SK-N-SH (cell line): Measurements from ENCODE around the gene PTPN2. TPM values are rescaled to one million over a fixed set of nuclear protein-coding genes. Genes with fewer than 3 reads are reported as not detected.

Experiments used
- CTCF ChIA-PET: fragments of 300-600, 350-600 bp; formaldehyde crosslinking; extraction: SDS; loops from one replicate; lab custom pipeline; 2021; lab: Yijun Ruan, JAX
- POLR2A ChIA-PET: fragments of 350-600 bp; sonication (Branson Sonifier 250); formaldehyde crosslinking; extraction: SDS; loops from one replicate; lab custom pipeline; 2020; ENCODE audit warnings: antibody characterized with exemption, inconsistent platforms; lab: Yijun Ruan, JAX
- DNase-seq: peaks from one replicate; pipeline ENCODE4 v3.0.0; 2012
- H2AFZ ChIP-seq: fragments of 200-600 bp; sonication (generic); 2 replicates; pipeline ENCODE4 v1.8.1; 2016; ENCODE audit warnings: antibody characterized with exemption, mild to moderate bottlenecking, low read depth
- H3F3A ChIP-seq: fragments of 200-600 bp; sonication (generic); replicated peaks from 2 replicates; pipeline ENCODE3; 2016; ENCODE audit warnings: antibody characterized with exemption, mild to moderate bottlenecking; ENCODE audit not compliant: insufficient read depth
- H3K27ac ChIP-seq, 2 experiments: fragments of 200-500 bp in 1 of 2; fragments of 200-600 bp in 1 of 2; sonication (Bioruptor generic) in 1 of 2; sonication (generic), shearing (Covaris generic) in 1 of 2; 2 replicates each; pipeline versions ENCODE4 v1.5.1 to v1.6.1; 2014 to 2016; ENCODE audit warnings: low read depth in 2 of 2, inconsistent platforms in 1 of 2, low read length in 1 of 2, mild to moderate bottlenecking in 1 of 2, mixed read lengths in 1 of 2
- H3K27me3 ChIP-seq: fragments of 200-600 bp; sonication (generic), shearing (Covaris generic); 2 replicates; pipeline ENCODE4 v1.6.1; 2016; ENCODE audit warnings: mixed run types; ENCODE audit not compliant: insufficient read depth
- H3K36me3 ChIP-seq, 2 experiments: fragments of 200-500 bp in 1 of 2; fragments of 200-600 bp in 1 of 2; sonication (Bioruptor generic) in 1 of 2; sonication (generic) in 1 of 2; replicated peaks in 1 of 2; 2 replicates each; pipeline versions ENCODE3 to v1.5.1; 2014 to 2016; ENCODE audit warnings: low read length in 1 of 2, mild to moderate bottlenecking in 1 of 2; ENCODE audit not compliant: insufficient read depth in 2 of 2, control insufficient read depth in 1 of 2
- H3K4me1 ChIP-seq, 2 experiments: fragments of 200-500 bp in 1 of 2; fragments of 200-600 bp in 1 of 2; sonication (Bioruptor generic) in 1 of 2; sonication (generic), shearing (Covaris generic) in 1 of 2; 2 replicates each; pipeline versions ENCODE4 v1.5.1 to v1.6.1; 2014 to 2016; ENCODE audit warnings: low read depth in 1 of 2, low read length in 1 of 2, mixed run types in 1 of 2; ENCODE audit not compliant: insufficient read depth in 2 of 2, control insufficient read depth in 1 of 2
- H3K4me2 ChIP-seq: fragments of 200-600 bp; sonication (generic), shearing (Covaris generic); 2 replicates; pipeline ENCODE4 v1.6.1; 2017; ENCODE audit warnings: mixed run types
- H3K4me3 ChIP-seq, 2 experiments: fragments of 200-500 bp in 1 of 2; fragments of 200-600 bp in 1 of 2; sonication (Bioruptor generic) in 1 of 2; sonication (generic), shearing (Covaris generic) in 1 of 2; 2 replicates each; pipeline versions ENCODE4 v1.5.1 to v1.8.1; 2014 to 2016; ENCODE audit warnings: low read depth in 2 of 2, inconsistent platforms in 1 of 2, low read length in 1 of 2, mild to moderate bottlenecking in 1 of 2, mixed read lengths in 1 of 2, moderate library complexity in 1 of 2
- H3K79me2 ChIP-seq: fragments of 200-600 bp; sonication (generic); 2 replicates; pipeline ENCODE4 v1.8.1; 2017; ENCODE audit warnings: mild to moderate bottlenecking; ENCODE audit not compliant: insufficient read depth
- H3K9ac ChIP-seq: fragments of 200-600 bp; sonication (generic); 2 replicates; pipeline ENCODE4 v1.6.1; 2017; ENCODE audit warnings: mixed run types
- H3K9me2 ChIP-seq: fragments of 200-600 bp; sonication (generic); 2 replicates; pipeline ENCODE4 v1.6.1; 2017; ENCODE audit warnings: mixed run types
- H3K9me3 ChIP-seq: fragments of 200-600 bp; sonication (generic); 2 replicates; pipeline ENCODE4 v1.6.1; 2017; ENCODE audit warnings: mixed run types, mild to moderate bottlenecking, moderate library complexity
- H4K20me1 ChIP-seq: fragments of 200-600 bp; sonication (generic); 2 replicates; pipeline ENCODE4 v1.6.1; 2017; ENCODE audit warnings: mild to moderate bottlenecking, mixed run types; ENCODE audit not compliant: insufficient read depth
- CHD2 ChIP-seq: fragments of 150-350 bp; IDR thresholded peaks from 2 replicates; pipeline ENCODE4 v1.6.1; 2018; ENCODE audit warnings: low read length; ENCODE audit not compliant: partially characterized antibody
- EZH2phosphoT487 ChIP-seq: fragments of 200-600 bp; sonication (generic); IDR thresholded peaks from 2 replicates; pipeline ENCODE4 v1.6.1; 2017; ENCODE audit warnings: low read depth, mixed run types, mild to moderate bottlenecking, antibody characterized with exemption, moderate library complexity, borderline replicate concordance
- FOSL2 ChIP-seq: IDR thresholded peaks from 2 replicates; pipeline ENCODE4 v1.4.0; 2012; ENCODE audit warnings: low read depth, mild to moderate bottlenecking, moderate library complexity, borderline replicate concordance
- FOXJ3 ChIP-seq: sonication (generic); formaldehyde crosslinking; IDR thresholded peaks from 2 replicates; pipeline ENCODE4 v1.5.1; 2020; ENCODE audit warnings: mild to moderate bottlenecking, missing genetic modification reagents
- FOXM1 ChIP-seq: IDR thresholded peaks from 2 replicates; pipeline ENCODE4 v1.4.0; 2012; ENCODE audit warnings: low read depth, mild to moderate bottlenecking
- GABPA ChIP-seq: IDR thresholded peaks from 2 replicates; pipeline ENCODE4 v1.4.0; 2012; ENCODE audit warnings: low read depth, mild to moderate bottlenecking
- JUND ChIP-seq: IDR thresholded peaks from 2 replicates; pipeline ENCODE4 v1.4.0; 2012
- MXI1 ChIP-seq: IDR thresholded peaks from 2 replicates; pipeline ENCODE4 v1.6.1; 2012; ENCODE audit warnings: mild to moderate bottlenecking, low read depth, low read length, improper control_type of control experiment
- NFIC ChIP-seq: IDR thresholded peaks from 2 replicates; pipeline ENCODE4 v1.4.0; 2012; ENCODE audit warnings: borderline replicate concordance
- POLR2AphosphoS5 ChIP-seq: IDR thresholded peaks from 2 replicates; pipeline ENCODE4 v1.6.1; 2012; ENCODE audit warnings: low read depth, low read length
- RCOR1 ChIP-seq: fragments of 150-350 bp; IDR thresholded peaks from 2 replicates; pipeline ENCODE4 v1.6.1; 2017; ENCODE audit warnings: antibody characterized with exemption, low read length
- RXRA ChIP-seq: IDR thresholded peaks from 2 replicates; pipeline ENCODE4 v1.4.0; 2012; ENCODE audit warnings: low read depth, mild to moderate bottlenecking, borderline replicate concordance
- SIN3A ChIP-seq: IDR thresholded peaks from 2 replicates; pipeline ENCODE4 v1.6.1; 2012; ENCODE audit warnings: low read depth, mild to moderate bottlenecking, low read length, moderate library complexity, borderline replicate concordance
- TCF12 ChIP-seq: IDR thresholded peaks from 2 replicates; pipeline ENCODE4 v1.4.0; 2012
- WGBS: methylation state at CpG from one replicate; pipeline ENCODE4 v1.1.6; 2017; ENCODE audit warnings: low lambda C conversion rate; 5-methylcytosine and 5-hydroxymethylcytosine counted together
- polyA plus RNA-seq, 3 experiments: library from polyadenylated mRNA; depleted of rRNA; stranded (reverse); fragments of >200 nt; gene quantifications; 2 replicates each; pipeline ENCODE4 v1.2.3, GENCODE V29; 2012
- TF ChIP-seq, protein P1 (sequence below): fragments of 200-600 bp; sonication (generic); IDR thresholded peaks from 2 replicates; pipeline ENCODE4 v1.6.1; 2017; ENCODE audit warnings: antibody characterized with exemption, mild to moderate bottlenecking, moderate library complexity
- TF ChIP-seq, protein P2 (sequence below): IDR thresholded peaks from 2 replicates; pipeline ENCODE4 v1.4.0; 2012; ENCODE audit warnings: low read depth, borderline replicate concordance
- TF ChIP-seq, protein P3 (sequence below): fragments of 150-350 bp; IDR thresholded peaks from 2 replicates; pipeline ENCODE4 v1.6.1; 2017; ENCODE audit warnings: antibody characterized with exemption, low read length, low read depth, borderline replicate concordance
- TF ChIP-seq, protein P4 (sequence below): IDR thresholded peaks from 2 replicates; pipeline ENCODE4; 2012
- TF ChIP-seq, protein P5 (sequence below): IDR thresholded peaks from 2 replicates; pipeline ENCODE4 v1.6.1; 2012; ENCODE audit warnings: mild to moderate bottlenecking, low read depth, low read length, moderate library complexity

PTPN2 gene
- polyA plus RNA-seq, 1 of the 3 experiments (the other 2 are of a cell fraction), result 11.2 TPM

DNA sequence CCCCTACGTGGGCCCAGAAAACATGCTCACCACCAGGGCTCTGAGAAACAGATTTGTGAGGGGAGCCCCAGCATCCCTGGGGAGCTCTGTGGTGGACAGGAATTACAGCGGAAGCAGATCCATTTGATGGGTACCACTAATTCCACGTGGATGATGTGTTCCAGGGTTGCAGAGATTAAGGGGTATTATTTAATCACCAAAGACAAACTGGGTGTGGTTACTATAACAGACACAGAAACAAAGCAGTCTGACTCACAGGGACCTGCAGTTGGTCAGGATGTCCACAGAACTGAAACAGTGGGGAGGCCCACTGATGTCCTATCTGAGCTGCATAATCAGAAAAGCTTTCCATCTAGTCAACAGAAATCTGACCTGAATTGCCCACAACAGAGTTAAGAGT lies 115.4 kb downstream of the PTPN2 start (continued):
- TF ChIP-seq, protein P1, sequence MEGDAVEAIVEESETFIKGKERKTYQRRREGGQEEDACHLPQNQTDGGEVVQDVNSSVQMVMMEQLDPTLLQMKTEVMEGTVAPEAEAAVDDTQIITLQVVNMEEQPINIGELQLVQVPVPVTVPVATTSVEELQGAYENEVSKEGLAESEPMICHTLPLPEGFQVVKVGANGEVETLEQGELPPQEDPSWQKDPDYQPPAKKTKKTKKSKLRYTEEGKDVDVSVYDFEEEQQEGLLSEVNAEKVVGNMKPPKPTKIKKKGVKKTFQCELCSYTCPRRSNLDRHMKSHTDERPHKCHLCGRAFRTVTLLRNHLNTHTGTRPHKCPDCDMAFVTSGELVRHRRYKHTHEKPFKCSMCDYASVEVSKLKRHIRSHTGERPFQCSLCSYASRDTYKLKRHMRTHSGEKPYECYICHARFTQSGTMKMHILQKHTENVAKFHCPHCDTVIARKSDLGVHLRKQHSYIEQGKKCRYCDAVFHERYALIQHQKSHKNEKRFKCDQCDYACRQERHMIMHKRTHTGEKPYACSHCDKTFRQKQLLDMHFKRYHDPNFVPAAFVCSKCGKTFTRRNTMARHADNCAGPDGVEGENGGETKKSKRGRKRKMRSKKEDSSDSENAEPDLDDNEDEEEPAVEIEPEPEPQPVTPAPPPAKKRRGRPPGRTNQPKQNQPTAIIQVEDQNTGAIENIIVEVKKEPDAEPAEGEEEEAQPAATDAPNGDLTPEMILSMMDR, result no peak
- no peak for TF ChIP-seq RCOR1
- TF ChIP-seq MXI1, result no peak
- no peak for TF ChIP-seq RXRA
- TF ChIP-seq, protein P2, sequence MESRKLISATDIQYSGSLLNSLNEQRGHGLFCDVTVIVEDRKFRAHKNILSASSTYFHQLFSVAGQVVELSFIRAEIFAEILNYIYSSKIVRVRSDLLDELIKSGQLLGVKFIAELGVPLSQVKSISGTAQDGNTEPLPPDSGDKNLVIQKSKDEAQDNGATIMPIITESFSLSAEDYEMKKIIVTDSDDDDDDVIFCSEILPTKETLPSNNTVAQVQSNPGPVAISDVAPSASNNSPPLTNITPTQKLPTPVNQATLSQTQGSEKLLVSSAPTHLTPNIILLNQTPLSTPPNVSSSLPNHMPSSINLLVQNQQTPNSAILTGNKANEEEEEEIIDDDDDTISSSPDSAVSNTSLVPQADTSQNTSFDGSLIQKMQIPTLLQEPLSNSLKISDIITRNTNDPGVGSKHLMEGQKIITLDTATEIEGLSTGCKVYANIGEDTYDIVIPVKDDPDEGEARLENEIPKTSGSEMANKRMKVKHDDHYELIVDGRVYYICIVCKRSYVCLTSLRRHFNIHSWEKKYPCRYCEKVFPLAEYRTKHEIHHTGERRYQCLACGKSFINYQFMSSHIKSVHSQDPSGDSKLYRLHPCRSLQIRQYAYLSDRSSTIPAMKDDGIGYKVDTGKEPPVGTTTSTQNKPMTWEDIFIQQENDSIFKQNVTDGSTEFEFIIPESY, result no peak
- no peak for TF ChIP-seq JUND
- TF ChIP-seq POLR2AphosphoS5, result no peak
- no peak for TF ChIP-seq GABPA
- no peak for TF ChIP-seq CHD2
- TF ChIP-seq FOSL2, result no peak
- no peak for TF ChIP-seq FOXJ3 (CRISPR knock-in tag)

DNA sequence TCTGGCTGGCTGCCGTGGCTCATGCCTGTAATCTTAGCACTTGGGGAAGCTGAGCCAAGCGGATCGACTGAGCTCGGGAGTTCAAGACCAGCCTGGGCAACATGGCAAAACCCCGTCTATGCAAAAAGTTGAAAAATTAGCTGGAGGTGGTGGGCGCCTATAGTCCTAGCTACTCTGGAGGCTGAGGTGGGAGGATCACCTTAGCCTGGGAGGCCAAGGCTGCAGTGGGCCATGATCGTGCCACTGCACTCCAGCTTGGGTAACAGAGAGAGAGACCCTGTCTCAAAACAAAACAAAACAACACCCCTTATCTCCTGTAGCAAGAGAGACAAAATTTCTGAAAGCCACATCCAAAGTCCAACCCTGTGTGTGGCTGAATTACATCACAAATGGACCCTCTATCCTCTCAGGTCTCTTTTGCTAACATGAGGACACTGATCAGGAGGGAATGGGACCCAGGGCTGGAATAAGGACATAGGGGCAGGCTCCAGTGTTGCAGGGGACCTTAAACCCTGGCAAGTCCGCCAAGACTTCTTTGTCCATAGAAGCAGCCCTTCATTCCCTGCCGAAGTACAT lies 116.4 kb downstream of the PTPN2 start:
- WGBS, result 89% methylated on average over 9 of the region's 9 CpGs
- H3F3A ChIP-seq, result no peaks in the 10 kb centered on the region
- no peaks in the 10 kb centered on the region for H3K79me2 ChIP-seq
- H3K4me3 ChIP-seq, result no peak overlapping the region
- CTCF ChIA-PET, result interaction anchor here (0.8 to 1.8 kb wide), 5 partner anchors 8 to 167 kb away, joined by 3 to 6 read pairs (median 4); no protein-coding TSS in a partner anchor
- no peak overlapping the region for H3K9ac ChIP-seq
- no peaks in the 10 kb centered on the region for H3K4me1 ChIP-seq
- POLR2A ChIA-PET, result interaction anchor here (0.6 kb wide), 1 partner anchor 89 kb away, joined by 3 read pairs; no protein-coding TSS in a partner anchor
- no peaks in the 10 kb centered on the region for H3K27me3 ChIP-seq
- H3K9me3 ChIP-seq, result no peaks in the 10 kb centered on the region
- H4K20me1 ChIP-seq, result no peaks in the 10 kb centered on the region
- H3K36me3 ChIP-seq, result no peaks in the 10 kb centered on the region
- H3K4me2 ChIP-seq, result no peak overlapping the region
- H2AFZ ChIP-seq, result no peak overlapping the region
- H3K27ac ChIP-seq, result no peak overlapping the region
- DNase-seq, result no peak
- no peaks in the 10 kb centered on the region for H3K9me2 ChIP-seq
- TF ChIP-seq, protein P3, sequence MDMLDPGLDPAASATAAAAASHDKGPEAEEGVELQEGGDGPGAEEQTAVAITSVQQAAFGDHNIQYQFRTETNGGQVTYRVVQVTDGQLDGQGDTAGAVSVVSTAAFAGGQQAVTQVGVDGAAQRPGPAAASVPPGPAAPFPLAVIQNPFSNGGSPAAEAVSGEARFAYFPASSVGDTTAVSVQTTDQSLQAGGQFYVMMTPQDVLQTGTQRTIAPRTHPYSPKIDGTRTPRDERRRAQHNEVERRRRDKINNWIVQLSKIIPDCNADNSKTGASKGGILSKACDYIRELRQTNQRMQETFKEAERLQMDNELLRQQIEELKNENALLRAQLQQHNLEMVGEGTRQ, result no peak
- TF ChIP-seq, protein P1, result no peak
- TF ChIP-seq SIN3A (no peak), EZH2phosphoT487 (no peak), TCF12 (no peak), FOXM1 (no peak), GABPA (no peak), MXI1 (no peak), CHD2 (no peak), NFIC (no peak)
- TF ChIP-seq, protein P4, sequence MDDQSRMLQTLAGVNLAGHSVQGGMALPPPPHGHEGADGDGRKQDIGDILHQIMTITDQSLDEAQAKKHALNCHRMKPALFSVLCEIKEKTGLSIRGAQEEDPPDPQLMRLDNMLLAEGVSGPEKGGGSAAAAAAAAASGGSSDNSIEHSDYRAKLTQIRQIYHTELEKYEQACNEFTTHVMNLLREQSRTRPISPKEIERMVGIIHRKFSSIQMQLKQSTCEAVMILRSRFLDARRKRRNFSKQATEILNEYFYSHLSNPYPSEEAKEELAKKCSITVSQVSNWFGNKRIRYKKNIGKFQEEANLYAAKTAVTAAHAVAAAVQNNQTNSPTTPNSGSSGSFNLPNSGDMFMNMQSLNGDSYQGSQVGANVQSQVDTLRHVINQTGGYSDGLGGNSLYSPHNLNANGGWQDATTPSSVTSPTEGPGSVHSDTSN, result no peak
- TF ChIP-seq, protein P5, sequence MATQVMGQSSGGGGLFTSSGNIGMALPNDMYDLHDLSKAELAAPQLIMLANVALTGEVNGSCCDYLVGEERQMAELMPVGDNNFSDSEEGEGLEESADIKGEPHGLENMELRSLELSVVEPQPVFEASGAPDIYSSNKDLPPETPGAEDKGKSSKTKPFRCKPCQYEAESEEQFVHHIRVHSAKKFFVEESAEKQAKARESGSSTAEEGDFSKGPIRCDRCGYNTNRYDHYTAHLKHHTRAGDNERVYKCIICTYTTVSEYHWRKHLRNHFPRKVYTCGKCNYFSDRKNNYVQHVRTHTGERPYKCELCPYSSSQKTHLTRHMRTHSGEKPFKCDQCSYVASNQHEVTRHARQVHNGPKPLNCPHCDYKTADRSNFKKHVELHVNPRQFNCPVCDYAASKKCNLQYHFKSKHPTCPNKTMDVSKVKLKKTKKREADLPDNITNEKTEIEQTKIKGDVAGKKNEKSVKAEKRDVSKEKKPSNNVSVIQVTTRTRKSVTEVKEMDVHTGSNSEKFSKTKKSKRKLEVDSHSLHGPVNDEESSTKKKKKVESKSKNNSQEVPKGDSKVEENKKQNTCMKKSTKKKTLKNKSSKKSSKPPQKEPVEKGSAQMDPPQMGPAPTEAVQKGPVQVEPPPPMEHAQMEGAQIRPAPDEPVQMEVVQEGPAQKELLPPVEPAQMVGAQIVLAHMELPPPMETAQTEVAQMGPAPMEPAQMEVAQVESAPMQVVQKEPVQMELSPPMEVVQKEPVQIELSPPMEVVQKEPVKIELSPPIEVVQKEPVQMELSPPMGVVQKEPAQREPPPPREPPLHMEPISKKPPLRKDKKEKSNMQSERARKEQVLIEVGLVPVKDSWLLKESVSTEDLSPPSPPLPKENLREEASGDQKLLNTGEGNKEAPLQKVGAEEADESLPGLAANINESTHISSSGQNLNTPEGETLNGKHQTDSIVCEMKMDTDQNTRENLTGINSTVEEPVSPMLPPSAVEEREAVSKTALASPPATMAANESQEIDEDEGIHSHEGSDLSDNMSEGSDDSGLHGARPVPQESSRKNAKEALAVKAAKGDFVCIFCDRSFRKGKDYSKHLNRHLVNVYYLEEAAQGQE, result no peak
